ENCODE measurements around the gene ANKAR. TPM values are rescaled to one million over a fixed set of nuclear protein-coding genes. Genes with fewer than 3 reads are reported as not detected.

ANKAR gene
- total and polyA plus RNA-seq, 2 of the 4 experiments (the other 2 are of a cell fraction), result 0.96 to 2.2 TPM

- Histone ChIP-seq H3K18ac (ENCODE audit: low read depth, low read length) (no peak overlapping the region), H4K91ac (ENCODE audit: insufficient read depth, low read depth, low read length) (no peak overlapping the region), H3K27me3 (ENCODE audit: control insufficient read depth, insufficient read depth, low read length) (no peaks in the 10 kb centered on the region; the same call in 1 of the 2 replicates), H2AFZ (replicated peaks; ENCODE audit: low read length, poor library complexity) (no peak overlapping the region), H3K4me3 (ENCODE audit: insufficient read depth, low read depth, low read length) (no peak overlapping the region), H3K9me1 (ENCODE audit: insufficient read depth, low read length) (no peaks in the 10 kb centered on the region), H2BK5ac (ENCODE audit: low read depth, low read length, poor library complexity, severe bottlenecking) (no peak overlapping the region), H3K4me2 (ENCODE audit: low read depth, low read length) (no peak overlapping the region), H2BK120ac (ENCODE audit: low read depth, low read length) (no peak overlapping the region), H2BK15ac (ENCODE audit: low read depth, low read length) (no peak overlapping the region), H2AK5ac (ENCODE audit: low read depth, low read length) (no peak overlapping the region), H3K23ac (ENCODE audit: low read depth, low read length) (no peak overlapping the region), H3K9ac (ENCODE audit: low read depth, low read length) (no peak overlapping the region), H3K56ac (ENCODE audit: extremely low read depth, insufficient read depth, low read length) (no peak overlapping the region), H4K8ac (ENCODE audit: low read depth in 2 of 2, low read length in 2 of 2) (no peak overlapping the region), H3K79me1 (ENCODE audit: low read depth in 1 of 2, low read length in 2 of 2) (no peaks in the 10 kb centered on the region), H3K36me3 (ENCODE audit: control insufficient read depth, insufficient read depth, low read length) (no peaks in the 10 kb centered on the region), H3K14ac (replicated peaks; ENCODE audit: low read depth, low read length) (no peak overlapping the region), H3K9me3 (ENCODE audit: control insufficient read depth, insufficient read depth, low read length) (peaks cover 2% of the 10 kb centered on the region; the same call in 1 of the 2 replicates), H2AK9ac (replicated peaks; ENCODE audit: low read depth, low read length, poor library complexity) (no peak overlapping the region), H4K20me1 (ENCODE audit: insufficient read depth, low read length) (no peaks in the 10 kb centered on the region), H4K5ac (ENCODE audit: low read depth, low read length) (no peak overlapping the region), H3K27ac (ENCODE audit: insufficient read depth, low read length) (no peak overlapping the region), H2BK20ac (ENCODE audit: low read depth, low read length) (no peak overlapping the region), H3K4me1 (ENCODE audit: control insufficient read depth, insufficient read depth, low read length) (no peaks in the 10 kb centered on the region), H3K4ac (ENCODE audit: low read depth, low read length) (no peak overlapping the region)
- intact Hi-C loops (cut with micrococcal nuclease), result loop anchor here (5.0 kb wide), 1 partner anchor 72 kb away; the partner anchor contains the start of gene SLC40A1
- TF ChIP-seq MAZ (IDR thresholded peaks at IDR 0.05; ENCODE audit: borderline replicate concordance, low read depth, low read length), result no peak
- TF ChIP-seq MAFK (IDR thresholded peaks at IDR 0.05; ENCODE audit: low read depth, low read length), result no peak
- ChIA-PET POLR2A (ENCODE audit: unreplicated experiment) (no interaction called here), CTCF (interaction anchor here (0.6 kb wide), 2 partner anchors 34 to 182 kb away, joined by 3 to 10 read pairs; no protein-coding TSS in a partner anchor)
- in situ Hi-C loops (cut with MboI; ENCODE audit: low sequenced_read_pairs), result no loop called here
- DNase-seq (no peak), ATAC-seq (ENCODE audit: low read depth) (no peak)
- no CpG with 5 or more reads among the region's 3 CpGs for WGBS, 2 experiments (ENCODE audit: extremely low coverage in 2 of 2, insufficient read length in 1 of 2)
- dilution Hi-C loops (cut with HindIII; ENCODE audit: low sequenced_read_pairs, unreplicated experiment), result no loop called here
- no TSS peak for BruUV-seq (replicated peaks)
These were observed 19.8 kb upstream of the ANKAR start for GRCh38 chr2:189654641-189655040.

Data from IMR-90 (cell line).